ENCODE measurements around the gene RUNX2. TPM values are rescaled to one million over a fixed set of nuclear protein-coding genes. Genes with fewer than 3 reads are reported as not detected.

RUNX2 gene
- total and polyA plus RNA-seq, 2 of the 8 experiments (the other 6 are each of a cell fraction or from before 2014, with no cell fraction given): 0.26 to 1.2 TPM

GRCh38 chr6:45661661-45662060, 333.5 kb downstream of the RUNX2 start:
- H3K9me3 ChIP-seq (ENCODE audit: insufficient read depth in 2 of 2, low read depth in 1 of 2, low read length in 1 of 2): no peaks in the 10 kb centered on the region
- H4K5ac ChIP-seq (ENCODE audit: insufficient read length, low read depth, low read length): no peak overlapping the region
- H3K27me3 ChIP-seq (replicated peaks in 1 of 4; ENCODE audit: control insufficient read depth in 3 of 4, extremely low read depth in 1 of 4, insufficient read depth in 3 of 4, low read length in 3 of 4): peaks cover 15 to 34% (median 27%) of the 10 kb centered on the region in 4 experiments
- ChIA-PET POLR2A (ENCODE audit: partially characterized antibody) (no interaction called here), CTCF (ENCODE audit: partially characterized antibody) (interaction anchor here (2.7 kb wide), 1 partner anchor 161 kb away, joined by 9 read pairs; no protein-coding TSS in a partner anchor)
- H2BK5ac ChIP-seq (ENCODE audit: low read depth, low read length): no peak overlapping the region
- no peak overlapping the region for H2AFZ ChIP-seq (ENCODE audit: low read length)
- H3K18ac ChIP-seq (ENCODE audit: extremely low read depth, low read length): no peak overlapping the region
- no peak overlapping the region for H3K4ac ChIP-seq (replicated peaks; ENCODE audit: insufficient read length, low read depth, low read length)
- no peak for TF ChIP-seq CBX8 (IDR thresholded peaks at IDR 0.05; ENCODE audit: borderline replicate concordance, low read depth, low read length)
- no peak for TF ChIP-seq CHD1 (IDR thresholded peaks at IDR 0.05; ENCODE audit: low read depth, low read length)
- no peak for TF ChIP-seq USF2 (IDR thresholded peaks at IDR 0.05; ENCODE audit: low read length)
- no peak for TF ChIP-seq EZH2 (IDR thresholded peaks at IDR 0.05; ENCODE audit: low read depth, low read length, severe bottlenecking)
- TF ChIP-seq POLR2A (IDR thresholded peaks at IDR 0.05; ENCODE audit: control extremely low read depth in 1 of 2, low read depth in 2 of 2, low read length in 2 of 2): no peak
- TF ChIP-seq HDAC2 (IDR thresholded peaks at IDR 0.05; ENCODE audit: borderline replicate concordance in 1 of 2, low read depth in 2 of 2, low read length in 2 of 2): no peak
- no peak overlapping the region for H2BK20ac ChIP-seq (ENCODE audit: low read length)
- H4K20me1 ChIP-seq (replicated peaks in 1 of 2; ENCODE audit: control insufficient read depth in 1 of 2, insufficient read depth in 2 of 2, low read length in 2 of 2): no peaks in the 10 kb centered on the region
- H4K8ac ChIP-seq (ENCODE audit: extremely low read depth, insufficient read depth, low read length): no peak overlapping the region
- no peak overlapping the region for H4K91ac ChIP-seq (replicated peaks; ENCODE audit: insufficient read length, low read length)
- no peak overlapping the region for H3K14ac ChIP-seq (ENCODE audit: insufficient read length)
- H3K79me1 ChIP-seq (ENCODE audit: low read depth, low read length): no peaks in the 10 kb centered on the region
- H3K23me2 ChIP-seq (ENCODE audit: low read depth, low read length): peaks cover 7% of the 10 kb centered on the region; the same call in 1 of the 2 replicates
- peaks cover 0 to 5% (median 2%) of the 10 kb centered on the region in 4 experiments; a peak in 4 of 7 replicates for H3K4me1 ChIP-seq (replicated peaks in 1 of 4; ENCODE audit: control insufficient read depth in 3 of 4, insufficient read depth in 4 of 4, low read length in 3 of 4)
- H3K27ac ChIP-seq (ENCODE audit: low read depth, low read length): no peak overlapping the region
- no peak overlapping the region for H3K56ac ChIP-seq (replicated peaks; ENCODE audit: insufficient read length, low read depth, low read length)
- no peak overlapping the region for H3K23ac ChIP-seq (ENCODE audit: insufficient read length)
- H3K4me2 ChIP-seq (ENCODE audit: insufficient read depth in 1 of 2, low read depth in 2 of 2, low read length in 2 of 2): no peak overlapping the region
- H2BK15ac ChIP-seq (ENCODE audit: low read length): no peak overlapping the region
- H2BK12ac ChIP-seq (ENCODE audit: low read depth, low read length): no peak overlapping the region
- H3K4me3 ChIP-seq (ENCODE audit: extremely low read depth in 1 of 4, insufficient read depth in 2 of 4, low read depth in 3 of 4, low read length in 4 of 4): no peak overlapping the region
- H3K36me3 ChIP-seq (ENCODE audit: control insufficient read depth in 2 of 4, insufficient read depth in 4 of 4, low read length in 3 of 4): no peaks in the 10 kb centered on the region
- no peak overlapping the region for H2BK120ac ChIP-seq (replicated peaks; ENCODE audit: low read depth, low read length)
- H3K79me2 ChIP-seq (ENCODE audit: control insufficient read depth in 1 of 2, insufficient read depth in 2 of 2, low read length in 2 of 2): no peaks in the 10 kb centered on the region
- DNase-seq (ENCODE audit: low read depth in 1 of 2, low spot score in 2 of 2) (no peak), FAIRE-seq (no peak)
- H3K9ac ChIP-seq (replicated peaks in 1 of 4; ENCODE audit: extremely low read depth in 1 of 4, low read depth in 3 of 4, low read length in 3 of 4): no peak overlapping the region
- H2AK5ac ChIP-seq (ENCODE audit: low read depth, low read length): no peak overlapping the region
- 81% methylated on average over 5 of the region's 5 CpGs; no CpG with 5 or more reads in 1 of the 2 experiments for WGBS, 2 experiments (ENCODE audit: extremely low coverage in 1 of 2, insufficient coverage in 1 of 2, insufficient read length in 1 of 2, insufficient replicate concordance in 2 of 2, low coverage in 1 of 2, low lambda C conversion rate in 2 of 2, missing lambda C conversion rate in 1 of 2)

Data from H1 (cell line).